A673 (cell line): ENCODE data around the gene SPSB3. TPM values are rescaled to one million over a fixed set of nuclear protein-coding genes. Genes with fewer than 3 reads are reported as not detected.
A peak's percentile ranks its signal among the peaks of the same experiment; 100 is the strongest.

Source experiments
- BruUV-seq: library from RNA; stranded (reverse); fragments of 400-500 nt; replicated peaks from 2 replicates; lab custom pipeline; 2021; lab: Mats Ljungman, UMichigan
- CTCF ChIA-PET: fragments of 300-600 bp; sonication (Branson Sonifier 250); formaldehyde crosslinking; loops from one replicate; lab custom pipeline; 2022; ENCODE audit warnings: antibody characterized with exemption; lab: Charles Lee
- POLR2A ChIA-PET: fragments of 300-600 bp; sonication (Branson Sonifier 250); formaldehyde crosslinking; loops from one replicate; lab custom pipeline; 2022; ENCODE audit warnings: antibody characterized with exemption; ENCODE audit not compliant: low non-redundant PET; lab: Charles Lee
- DNase-seq: peaks from one replicate; pipeline ENCODE4 v3.0.0-alpha.2; 2015; ENCODE audit warnings: low spot score
- H3K27ac ChIP-seq: fragments of 200-600 bp; sonication (generic); 2 replicates; pipeline ENCODE4 v1.5.1; 2016; ENCODE audit warnings: mixed run types, low read depth, mild to moderate bottlenecking, mixed read lengths, antibody characterized with exemption, low read length; ENCODE audit not compliant: poor library complexity, severe bottlenecking
- H3K27me3 ChIP-seq: fragments of 200-600 bp; sonication (generic); replicated peaks from 2 replicates; pipeline ENCODE4 v1.6.1; 2017; ENCODE audit warnings: mixed run types, low read depth, mild to moderate bottlenecking, mixed read lengths, antibody characterized with exemption, low read length; ENCODE audit not compliant: insufficient read depth, poor library complexity
- H3K36me3 ChIP-seq: fragments of 200-600 bp; sonication (generic); 2 replicates; pipeline ENCODE4 v1.6.1; 2016; ENCODE audit warnings: mixed run types, mild to moderate bottlenecking, mixed read lengths, antibody characterized with exemption, low read length; ENCODE audit not compliant: insufficient read depth, poor library complexity, severe bottlenecking
- H3K4me1 ChIP-seq: fragments of 200-600 bp; sonication (generic); 2 replicates; pipeline ENCODE4 v1.6.1; 2017; ENCODE audit warnings: mixed run types, mild to moderate bottlenecking, mixed read lengths, antibody characterized with exemption, low read length; ENCODE audit not compliant: insufficient read depth, poor library complexity, severe bottlenecking
- H3K4me3 ChIP-seq: fragments of 200-600 bp; sonication (generic); 2 replicates; pipeline ENCODE4 v1.5.1; 2016; ENCODE audit warnings: low read depth, mixed run types, mild to moderate bottlenecking, mixed read lengths, low read length; ENCODE audit not compliant: poor library complexity, severe bottlenecking
- H3K9me3 ChIP-seq: fragments of 200-600 bp; sonication (generic); 2 replicates; pipeline ENCODE4 v1.6.1; 2016; ENCODE audit warnings: mixed run types, low read depth, mild to moderate bottlenecking, mixed read lengths, antibody characterized with exemption, low read length; ENCODE audit not compliant: poor library complexity, severe bottlenecking
- CTCF ChIP-seq: fragments of 300-800, 200-600 bp; sonication (generic); conservative IDR thresholded peaks from 2 replicates; pipeline ENCODE4 v1.5.1; 2017; ENCODE audit warnings: low read depth, mild to moderate bottlenecking, antibody characterized with exemption, low read length, moderate library complexity, mixed read lengths
- EZH2 ChIP-seq: fragments of 200-600 bp; sonication (generic); IDR thresholded peaks from 2 replicates; pipeline ENCODE4 v1.6.1; 2017; ENCODE audit warnings: borderline replicate concordance, low read depth, mild to moderate bottlenecking, mixed read lengths, antibody characterized with exemption, low read length; ENCODE audit not compliant: poor library complexity, severe bottlenecking
- intact Hi-C: fragments of 100-400 bp; cut with micrococcal nuclease; formaldehyde crosslinking; loops from one replicate; pipeline ENCODE4 v1.10.0; 2022; ENCODE audit not compliant: unreplicated experiment
- total RNA-seq: library from RNA; stranded (reverse); gene quantifications from 2 replicates; pipeline ENCODE4 v1.2.3, GENCODE V29; 2021

SPSB3 gene
- total RNA-seq, 1 experiment from 2014 or later = 15.0 TPM

GRCh38 chr16:1816396-1817275, 34.3 kb upstream of the SPSB3 start:
- H3K4me1 ChIP-seq = peaks cover 9% of the 10 kb centered on the region
- ChIA-PET CTCF (no interaction called here), POLR2A (no interaction called here)
- no TSS peak for BruUV-seq
- H3K4me3 ChIP-seq = no peak overlapping the region
- H3K9me3 ChIP-seq = no peaks in the 10 kb centered on the region
- DNase-seq = no peak
- intact Hi-C loops = no loop called here
- no peak for TF ChIP-seq EZH2
- no peak for TF ChIP-seq CTCF
- H3K27ac ChIP-seq = no peak overlapping the region
- no peaks in the 10 kb centered on the region for H3K36me3 ChIP-seq
- no peaks in the 10 kb centered on the region for H3K27me3 ChIP-seq

- Histone ChIP-seq H3K9me3 (no peaks in the 10 kb centered on the region), H3K4me1 (peaks cover 9% of the 10 kb centered on the region), H3K36me3 (no peaks in the 10 kb centered on the region), H3K27ac (no peak overlapping the region), H3K27me3 (no peaks in the 10 kb centered on the region), H3K4me3 (no peak overlapping the region)
- no peak for TF ChIP-seq EZH2
- TF ChIP-seq CTCF = no peak
- intact Hi-C loops = no loop called here
- no peak for DNase-seq
- POLR2A ChIA-PET = no interaction called here
- BruUV-seq = no TSS peak
- CTCF ChIA-PET = no interaction called here
These were observed 33.1 kb upstream of the SPSB3 start for GRCh38 chr16:1815461-1815860.

- no peaks in the 10 kb centered on the region for H3K9me3 ChIP-seq
- ChIA-PET CTCF (interaction anchor here (0.6 kb wide), 1 partner anchor 41 kb away, joined by 3 read pairs; no protein-coding TSS in a partner anchor), POLR2A (no interaction called here)
- no peaks in the 10 kb centered on the region for H3K27me3 ChIP-seq
- intact Hi-C loops = no loop called here
- no peaks in the 10 kb centered on the region for H3K36me3 ChIP-seq
- peaks cover 9% of the 10 kb centered on the region for H3K4me1 ChIP-seq
- BruUV-seq = no TSS peak
- no peak overlapping the region for H3K4me3 ChIP-seq
- no peak overlapping the region for H3K27ac ChIP-seq
- peak; percentile 85 for TF ChIP-seq CTCF
- no peak for TF ChIP-seq EZH2
- DNase-seq = peak; percentile 92
These were observed 30.4 kb upstream of the SPSB3 start for GRCh38 chr16:1812732-1813163.
